GM10248 (cell line): Measurements from ENCODE around the gene PDGFRB.

Source experiments
- CTCF ChIA-PET: fragments of 300-600 bp; sonication (Branson Sonifier 250); formaldehyde crosslinking; extraction: SDS; loops from one replicate; lab custom pipeline; 2021; ENCODE audit warnings: antibody characterized with exemption; lab: Yijun Ruan, JAX
- POLR2A ChIA-PET: fragments of 350-650 bp; sonication (Branson Sonifier 250); formaldehyde crosslinking; extraction: SDS; loops from one replicate; lab custom pipeline; 2020; ENCODE audit warnings: antibody characterized with exemption; lab: Yijun Ruan, JAX
- DNase-seq: peaks from one replicate; pipeline ENCODE4 v3.0.0; 2012; ENCODE audit errors: extremely low spot score
- TF ChIP-seq, protein P1 (sequence below): IDR thresholded peaks from 2 replicates; pipeline ENCODE4 v1.5.1; 2012; ENCODE audit warnings: mild to moderate bottlenecking, low read depth; ENCODE audit errors: extremely low read depth, missing control alignments, control extremely low read depth

Gene PDGFRB

DNA sequence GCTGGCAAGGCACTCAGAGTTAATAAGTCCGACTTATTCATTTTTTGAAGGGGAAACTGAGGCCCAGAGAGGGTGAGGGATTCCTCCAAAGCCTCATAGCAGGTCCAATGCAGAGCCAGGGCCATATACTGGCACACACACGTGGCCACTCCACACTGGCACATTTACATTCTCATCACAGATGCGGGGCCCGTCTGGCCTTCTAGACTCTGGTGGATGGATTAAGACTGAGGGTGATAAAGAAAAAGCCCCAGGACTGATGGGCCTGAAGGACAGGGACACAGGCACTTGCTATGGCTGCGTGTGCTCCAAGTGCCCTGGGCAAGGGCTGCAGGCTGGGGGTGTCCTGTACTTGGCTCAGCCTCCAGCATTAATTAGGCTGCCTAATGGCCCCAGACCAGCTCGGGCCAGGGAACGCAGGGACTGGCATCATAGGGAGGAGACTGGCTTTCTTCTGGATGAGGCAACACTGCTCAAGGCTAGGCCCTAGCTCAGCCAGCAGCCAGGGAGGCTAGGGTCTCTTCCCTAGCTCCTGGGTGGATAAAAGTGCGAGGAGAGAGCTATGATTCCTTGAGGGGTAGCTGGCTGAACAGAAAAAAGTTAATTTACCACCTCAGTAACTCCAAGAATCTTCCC lies 40.8 kb downstream of the PDGFRB start:
- ChIA-PET POLR2A (no interaction called here), CTCF (interaction anchor here (0.8 to 4.3 kb wide), 3 partner anchors 8 to 16 kb away, joined by 3 to 20 read pairs (median 10); no protein-coding TSS in a partner anchor)
- no peak for DNase-seq
- TF ChIP-seq, protein P1, sequence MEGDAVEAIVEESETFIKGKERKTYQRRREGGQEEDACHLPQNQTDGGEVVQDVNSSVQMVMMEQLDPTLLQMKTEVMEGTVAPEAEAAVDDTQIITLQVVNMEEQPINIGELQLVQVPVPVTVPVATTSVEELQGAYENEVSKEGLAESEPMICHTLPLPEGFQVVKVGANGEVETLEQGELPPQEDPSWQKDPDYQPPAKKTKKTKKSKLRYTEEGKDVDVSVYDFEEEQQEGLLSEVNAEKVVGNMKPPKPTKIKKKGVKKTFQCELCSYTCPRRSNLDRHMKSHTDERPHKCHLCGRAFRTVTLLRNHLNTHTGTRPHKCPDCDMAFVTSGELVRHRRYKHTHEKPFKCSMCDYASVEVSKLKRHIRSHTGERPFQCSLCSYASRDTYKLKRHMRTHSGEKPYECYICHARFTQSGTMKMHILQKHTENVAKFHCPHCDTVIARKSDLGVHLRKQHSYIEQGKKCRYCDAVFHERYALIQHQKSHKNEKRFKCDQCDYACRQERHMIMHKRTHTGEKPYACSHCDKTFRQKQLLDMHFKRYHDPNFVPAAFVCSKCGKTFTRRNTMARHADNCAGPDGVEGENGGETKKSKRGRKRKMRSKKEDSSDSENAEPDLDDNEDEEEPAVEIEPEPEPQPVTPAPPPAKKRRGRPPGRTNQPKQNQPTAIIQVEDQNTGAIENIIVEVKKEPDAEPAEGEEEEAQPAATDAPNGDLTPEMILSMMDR: no peak

DNA sequence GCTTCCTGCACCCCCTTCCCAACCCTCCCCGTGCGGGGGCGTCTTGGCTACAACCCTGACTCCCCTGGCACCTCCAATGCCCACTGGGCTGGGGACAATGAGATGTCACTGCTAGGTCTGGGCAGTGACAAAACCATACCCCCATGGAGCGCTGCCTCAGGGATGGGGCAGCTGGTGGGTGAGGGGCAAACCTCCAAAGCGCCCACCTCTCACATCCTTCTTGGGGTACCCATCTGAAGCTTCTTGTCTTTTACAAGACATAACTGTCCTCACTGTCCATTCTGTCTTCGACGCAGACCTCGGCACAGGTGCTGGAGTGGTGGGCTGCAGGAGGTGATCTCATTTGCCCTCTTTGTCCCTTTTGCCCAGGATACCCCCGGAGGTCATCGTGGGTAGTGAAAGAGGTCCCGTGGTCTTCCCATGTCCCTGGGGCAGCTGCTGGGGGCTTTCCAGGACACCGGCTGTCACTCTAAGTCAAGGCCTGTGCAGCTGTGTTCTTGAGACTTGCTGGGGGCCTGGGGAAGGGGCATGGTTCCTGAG lies 41.5 kb downstream of the PDGFRB start:
- TF ChIP-seq, protein P1: no peak
- DNase-seq: no peak
- ChIA-PET POLR2A (no interaction called here), CTCF (interaction anchor here (1.0 to 4.3 kb wide), 3 partner anchors 9 to 50 kb away, joined by 3 to 20 read pairs (median 10); no protein-coding TSS in a partner anchor)

DNA sequence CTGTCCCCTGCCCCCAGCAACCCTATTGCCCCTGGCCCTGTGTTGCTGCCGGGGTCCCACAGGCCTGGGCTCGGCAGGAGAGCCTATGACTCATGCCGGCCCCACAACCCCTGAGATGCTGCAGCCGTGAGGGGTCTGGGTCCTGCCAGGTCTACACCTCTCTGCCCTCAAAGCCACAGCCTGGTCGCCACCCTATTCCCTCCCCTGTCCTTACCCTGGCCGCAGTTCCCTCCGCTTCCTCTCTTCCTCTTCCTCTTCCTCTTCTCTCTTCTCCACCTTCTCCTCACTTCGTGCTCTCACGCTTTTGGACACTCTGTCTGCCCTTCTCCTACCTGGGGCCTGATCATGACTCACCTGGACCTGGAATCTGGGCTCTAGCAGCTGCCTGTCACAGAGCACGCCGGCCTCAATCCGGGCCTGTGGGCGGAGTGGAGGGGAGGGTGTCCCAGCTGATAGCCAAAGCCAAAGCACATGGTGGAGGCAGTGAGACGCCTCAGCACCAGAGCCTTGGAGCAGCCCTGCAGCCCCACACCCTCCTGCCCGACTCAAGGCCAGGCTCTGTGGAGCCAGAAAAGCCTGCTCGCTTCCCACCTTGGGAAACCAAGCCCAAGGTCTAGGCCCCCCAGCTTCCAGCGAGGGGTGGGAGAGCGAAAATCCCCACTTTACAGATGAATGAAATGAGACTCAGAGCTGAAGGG lies 42.4 kb downstream of the PDGFRB start:
- TF ChIP-seq, protein P1: no peak
- ChIA-PET CTCF (interaction anchor here (1.0 to 4.3 kb wide), 6 partner anchors 10 to 79 kb away, joined by 3 to 20 read pairs (median 4); no protein-coding TSS in a partner anchor), POLR2A (no interaction called here)
- DNase-seq: no peak

DNA sequence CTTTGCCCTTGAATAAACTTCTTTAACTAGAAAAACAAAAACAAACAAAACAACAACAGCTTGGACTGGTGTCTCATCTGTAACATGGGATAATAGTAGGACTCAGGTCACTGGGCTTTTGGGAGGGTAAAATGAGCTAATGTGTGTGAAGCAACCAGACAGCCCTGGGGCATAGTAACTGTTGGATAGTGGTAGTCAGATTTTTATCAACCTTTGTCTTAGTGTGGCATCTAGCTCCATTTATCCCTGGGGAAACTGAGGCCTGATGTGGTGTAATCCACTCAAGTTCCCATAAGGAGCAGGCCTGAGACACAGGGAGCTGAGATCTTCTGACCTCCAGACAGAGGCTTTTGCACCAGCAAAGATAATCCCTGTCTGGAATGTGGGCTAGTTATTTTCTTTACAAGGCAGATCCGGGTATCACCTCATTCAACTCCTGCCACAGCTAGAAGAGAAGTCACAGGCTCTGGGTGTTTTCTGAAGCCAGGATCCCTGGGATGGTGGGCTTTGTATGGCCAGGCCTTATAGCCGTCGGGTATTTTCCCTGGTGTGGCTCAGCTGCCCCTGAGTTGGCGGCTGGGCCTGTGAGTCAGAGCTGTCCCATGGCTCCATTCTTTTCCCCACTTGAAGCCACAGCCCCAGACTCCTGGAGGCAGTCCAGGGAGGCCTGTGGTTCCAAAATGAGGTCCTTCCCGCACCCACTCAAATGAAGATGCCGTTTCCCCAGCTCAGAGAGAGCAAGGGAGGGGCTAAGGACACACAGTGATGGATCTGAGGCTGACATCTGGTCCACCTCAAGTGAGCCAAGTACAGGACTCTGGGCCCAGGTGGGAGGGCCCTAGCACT lies 43.2 kb downstream of the PDGFRB start:
- DNase-seq: no peak
- TF ChIP-seq, protein P1: no peak
- POLR2A ChIA-PET: no interaction called here
- CTCF ChIA-PET: interaction anchor here (0.8 to 4.3 kb wide), 12 partner anchors 8 to 338 kb away, joined by 3 to 20 read pairs (median 4); no protein-coding TSS in a partner anchor

DNA sequence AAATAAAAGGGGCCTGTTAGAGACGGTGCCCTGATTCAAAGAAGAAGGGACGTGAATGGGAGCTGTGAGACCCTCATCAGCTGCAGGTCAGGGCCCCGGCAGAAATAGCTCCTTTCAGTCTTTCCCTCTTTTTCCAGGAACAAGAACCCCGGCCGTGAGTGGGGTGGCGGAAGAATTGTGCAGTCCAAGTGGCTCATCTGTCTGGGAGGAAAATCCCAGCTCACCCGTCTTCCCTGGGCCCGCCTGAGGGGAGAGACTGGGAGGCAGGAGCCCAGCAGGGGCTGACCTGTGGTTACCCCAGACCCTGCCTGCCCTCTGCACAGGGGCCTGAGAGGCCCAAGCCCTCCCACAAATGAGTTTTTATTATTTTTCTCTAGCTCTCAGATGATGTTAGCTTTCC lies 44.5 kb downstream of the PDGFRB start:
- CTCF ChIA-PET: interaction anchor here (1.1 to 4.3 kb wide), 7 partner anchors 8 to 63 kb away, joined by 3 to 20 read pairs (median 6); partner anchors contain the start of gene CSF1R
- POLR2A ChIA-PET: no interaction called here
- no peak for DNase-seq
- TF ChIP-seq, protein P1: no peak
